ENCODE results near the gene ZNF223.

DNA sequence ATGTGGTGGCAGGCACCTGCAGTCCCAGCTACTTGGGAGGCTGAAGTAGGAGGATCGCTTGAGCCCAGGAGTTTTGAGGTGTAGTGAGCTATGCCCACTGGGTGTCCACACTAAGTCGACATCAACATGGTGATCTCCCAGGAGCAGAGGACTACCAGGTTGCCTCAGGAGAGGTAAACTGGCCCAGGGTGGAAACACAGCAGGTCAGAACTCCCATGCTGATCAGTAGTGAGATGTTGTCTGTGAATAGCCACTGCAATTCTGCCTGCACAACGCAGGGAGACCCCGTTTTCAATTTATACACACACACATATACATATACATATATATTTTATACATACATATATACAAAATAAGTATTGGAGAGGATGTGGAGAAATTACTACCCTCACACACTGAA is 40.3 kb downstream of the ZNF223 start:
- TF ChIP-seq, protein P1, sequence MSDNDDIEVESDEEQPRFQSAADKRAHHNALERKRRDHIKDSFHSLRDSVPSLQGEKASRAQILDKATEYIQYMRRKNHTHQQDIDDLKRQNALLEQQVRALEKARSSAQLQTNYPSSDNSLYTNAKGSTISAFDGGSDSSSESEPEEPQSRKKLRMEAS (IDR thresholded peaks at IDR 0.05; ENCODE audit: low read depth), result no peak
- TF ChIP-seq, protein P2, sequence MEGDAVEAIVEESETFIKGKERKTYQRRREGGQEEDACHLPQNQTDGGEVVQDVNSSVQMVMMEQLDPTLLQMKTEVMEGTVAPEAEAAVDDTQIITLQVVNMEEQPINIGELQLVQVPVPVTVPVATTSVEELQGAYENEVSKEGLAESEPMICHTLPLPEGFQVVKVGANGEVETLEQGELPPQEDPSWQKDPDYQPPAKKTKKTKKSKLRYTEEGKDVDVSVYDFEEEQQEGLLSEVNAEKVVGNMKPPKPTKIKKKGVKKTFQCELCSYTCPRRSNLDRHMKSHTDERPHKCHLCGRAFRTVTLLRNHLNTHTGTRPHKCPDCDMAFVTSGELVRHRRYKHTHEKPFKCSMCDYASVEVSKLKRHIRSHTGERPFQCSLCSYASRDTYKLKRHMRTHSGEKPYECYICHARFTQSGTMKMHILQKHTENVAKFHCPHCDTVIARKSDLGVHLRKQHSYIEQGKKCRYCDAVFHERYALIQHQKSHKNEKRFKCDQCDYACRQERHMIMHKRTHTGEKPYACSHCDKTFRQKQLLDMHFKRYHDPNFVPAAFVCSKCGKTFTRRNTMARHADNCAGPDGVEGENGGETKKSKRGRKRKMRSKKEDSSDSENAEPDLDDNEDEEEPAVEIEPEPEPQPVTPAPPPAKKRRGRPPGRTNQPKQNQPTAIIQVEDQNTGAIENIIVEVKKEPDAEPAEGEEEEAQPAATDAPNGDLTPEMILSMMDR (IDR thresholded peaks at IDR 0.05), result no peak
- TF ChIP-seq FOXJ3 (CRISPR knock-in tag; IDR thresholded peaks at IDR 0.05) (no peak), FOSL2 (IDR thresholded peaks at IDR 0.05; ENCODE audit: borderline replicate concordance, low read depth) (no peak), POLR2AphosphoS5 (IDR thresholded peaks at IDR 0.05; ENCODE audit: low read depth, low read length) (no peak), EP300 (IDR thresholded peaks at IDR 0.05; ENCODE audit: borderline replicate concordance in 1 of 2, low read depth in 1 of 2, low read length in 1 of 2) (no peak)

Data from SK-N-SH (cell line).